Activated T-helper 1 cell treated with anti-CD3 and anti-CD28 coated beads, Interleukin-2, amount 50 U/mL, for 16 hours (primary cell): ENCODE measurements around the gene RPL31.
"Not testable (repeated sequence)": the region's sequence is repeated elsewhere in the genome, so short reads cannot be mapped to it uniquely, and the experiment has no call there.

Experiments used
- DNase-seq, 2 donors: peaks; one replicate each; pipeline ENCODE4 v3.0.0-alpha.2; 2020; ENCODE audit warnings: low read depth in 1 of 2, low spot score in 1 of 2

Gene RPL31

DNA sequence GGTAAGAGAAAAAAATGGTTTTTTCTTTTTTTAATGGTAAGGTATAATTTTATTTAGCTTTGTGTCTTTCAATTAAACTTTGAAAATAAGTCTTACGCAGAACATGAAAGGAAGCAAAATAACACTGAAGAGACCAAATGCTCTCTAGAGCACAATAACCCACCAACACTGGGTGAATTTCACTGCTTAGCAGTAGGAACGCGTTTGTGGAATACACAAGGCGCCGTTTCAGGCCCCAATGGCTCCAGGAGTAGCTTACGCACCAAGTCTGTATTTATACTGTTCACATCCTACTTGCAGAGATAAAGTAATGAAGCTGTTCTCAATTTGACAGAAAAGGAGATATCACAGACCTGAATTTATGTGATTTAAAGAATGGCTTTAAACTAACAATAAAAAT lies 23.5 kb downstream of the RPL31 start:
- no peak for DNase-seq

GRCh38 chr2:101026253-101026701 lies 24.2 kb downstream of the RPL31 start:
- no peak for DNase-seq

DNA sequence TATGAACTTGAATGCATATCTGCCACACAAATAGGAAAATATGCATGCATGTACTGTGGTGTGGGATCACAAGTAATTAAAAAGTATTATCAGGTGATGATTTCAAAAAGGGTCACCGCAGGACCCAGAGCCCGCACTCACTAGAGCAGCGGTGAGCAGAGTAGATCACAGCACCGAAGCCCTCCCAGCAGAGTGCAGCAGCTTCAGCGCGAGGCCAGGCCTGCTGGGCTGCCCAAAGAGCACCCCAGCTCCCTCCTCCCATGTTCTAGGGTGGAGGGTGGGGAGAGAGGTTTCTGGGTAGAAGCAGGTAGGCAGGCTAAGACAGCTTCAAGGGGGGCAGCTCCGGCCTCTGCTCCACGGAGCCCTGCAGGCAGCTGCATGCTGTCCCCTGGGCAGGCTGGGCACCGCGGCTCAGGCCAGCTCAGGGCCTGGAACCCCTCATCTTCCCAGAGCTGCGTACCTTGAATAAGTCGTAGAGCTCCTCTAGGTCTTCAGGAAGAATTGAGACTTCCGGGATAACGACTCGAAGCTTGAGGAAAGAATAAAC lies 24.9 kb downstream of the RPL31 start:
- no peak for DNase-seq

- no peak for DNase-seq
These were observed 25.8 kb downstream of the RPL31 start for GRCh38 chr2:101027852-101028251.

DNA sequence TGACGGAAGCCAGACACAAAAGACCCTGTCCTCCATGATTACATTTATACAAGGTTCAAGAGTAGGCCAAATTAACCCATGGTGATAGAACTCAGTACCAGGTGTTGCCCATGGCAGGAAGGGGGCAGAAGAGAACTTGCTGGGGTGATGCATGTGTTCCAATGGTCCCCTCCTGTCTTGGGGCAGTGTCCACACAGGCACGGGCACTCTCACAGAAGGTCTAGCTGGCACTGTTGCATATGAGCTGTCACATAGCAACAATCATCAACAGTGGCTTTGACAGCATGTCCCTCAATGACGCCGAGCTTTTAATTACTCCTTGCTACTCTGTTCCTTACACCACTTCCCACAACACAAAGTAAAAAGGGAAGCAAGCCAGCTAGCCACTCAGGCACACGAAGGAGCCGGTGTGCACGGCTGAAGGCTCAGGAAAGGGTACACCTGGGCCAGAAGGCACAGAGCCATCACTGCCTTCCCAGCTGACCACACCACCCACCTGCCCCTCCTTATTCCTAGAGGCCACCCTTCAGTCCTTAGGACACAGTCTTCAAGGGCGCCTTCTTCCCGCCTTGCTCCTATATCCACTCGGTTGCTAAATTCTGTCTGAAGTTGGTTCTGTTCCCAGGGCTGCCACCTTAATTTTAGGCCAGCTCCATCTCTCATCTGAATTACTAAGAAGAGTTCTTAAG lies 28.9 kb downstream of the RPL31 start:
- DNase-seq = no peak

DNA sequence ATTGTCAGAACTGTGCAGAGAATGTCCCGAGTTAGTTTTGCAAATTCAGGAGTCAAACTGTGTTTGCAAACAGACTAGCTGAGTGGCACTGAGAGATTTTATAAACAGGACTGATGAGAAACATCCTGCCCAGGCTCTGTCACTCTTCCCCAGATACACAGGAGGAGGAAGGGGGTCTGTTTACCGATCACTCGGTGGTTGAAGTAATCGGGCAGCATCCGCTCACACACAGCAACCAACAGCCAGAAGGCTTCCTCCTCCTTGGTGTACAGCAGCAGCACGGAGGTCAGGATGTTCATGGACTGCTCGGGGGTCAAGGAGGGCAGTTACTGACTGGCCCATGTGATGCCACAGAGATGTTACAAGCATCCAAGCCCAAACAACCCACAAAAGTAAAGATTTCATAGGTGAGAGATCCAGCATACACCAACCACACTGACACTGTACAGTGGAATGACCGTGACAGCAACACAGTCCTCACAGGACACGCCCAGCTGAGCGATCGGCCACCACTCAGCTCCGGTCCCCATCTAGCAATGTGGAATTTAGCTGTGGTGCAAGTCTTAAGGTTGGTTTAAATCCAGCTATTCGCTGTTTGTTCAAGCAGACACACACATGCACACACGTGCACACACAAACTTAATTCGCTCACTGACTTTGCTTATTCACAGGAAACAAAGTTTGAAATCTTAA lies 30.1 kb downstream of the RPL31 start:
- DNase-seq = no peak

DNA sequence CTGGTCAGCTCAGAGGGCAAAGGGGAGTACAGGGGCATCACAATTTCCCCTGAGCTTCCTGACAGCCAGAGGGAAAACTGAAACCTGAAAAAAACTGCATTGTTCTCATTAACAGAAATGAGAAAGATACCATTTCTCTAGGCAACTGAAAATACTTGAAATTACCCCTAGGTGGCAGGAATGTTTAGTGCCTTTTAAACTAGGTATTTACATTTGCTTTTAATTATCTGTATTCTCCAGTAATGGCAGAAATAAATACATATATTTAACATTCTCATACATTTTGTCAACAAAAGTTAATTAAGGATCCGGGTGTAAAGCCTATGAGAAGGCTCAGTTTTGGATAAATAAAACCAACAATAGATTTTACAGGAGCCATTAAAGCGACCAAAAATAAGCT lies 34.5 kb downstream of the RPL31 start:
- DNase-seq = no peak

GRCh38 chr2:101037161-101037755 lies 35.2 kb downstream of the RPL31 start:
- DNase-seq = no peak

GRCh38 chr2:101038455-101039255 lies 36.6 kb downstream of the RPL31 start:
- DNase-seq = no peak

- no peak for DNase-seq
These were observed 38.0 kb downstream of the RPL31 start for GRCh38 chr2:101040072-101040471.

DNA sequence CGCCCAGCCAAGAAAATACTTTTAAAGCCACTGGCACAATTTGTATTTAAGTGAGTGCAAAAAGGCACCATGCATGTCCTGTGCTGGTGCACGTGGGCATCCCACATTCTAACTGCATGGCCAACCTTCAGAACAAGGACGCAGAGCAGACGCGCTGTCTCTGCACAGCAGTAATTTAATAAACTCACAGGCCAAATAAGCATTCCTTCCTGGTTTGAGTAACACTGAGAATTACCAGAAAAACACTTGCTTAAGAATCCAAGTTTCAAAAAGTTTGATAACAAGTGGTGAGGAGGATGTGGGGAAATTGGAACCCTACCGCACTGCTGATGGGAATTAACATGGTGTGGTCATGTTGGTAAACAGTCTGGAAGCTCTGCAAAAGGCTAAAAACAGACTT lies 38.7 kb downstream of the RPL31 start:
- DNase-seq = no peak

- no peak for DNase-seq
These were observed 39.3 kb downstream of the RPL31 start for GRCh38 chr2:101041413-101041812.

GRCh38 chr2:101045330-101045729 lies 43.2 kb downstream of the RPL31 start:
- no peak for DNase-seq

DNA sequence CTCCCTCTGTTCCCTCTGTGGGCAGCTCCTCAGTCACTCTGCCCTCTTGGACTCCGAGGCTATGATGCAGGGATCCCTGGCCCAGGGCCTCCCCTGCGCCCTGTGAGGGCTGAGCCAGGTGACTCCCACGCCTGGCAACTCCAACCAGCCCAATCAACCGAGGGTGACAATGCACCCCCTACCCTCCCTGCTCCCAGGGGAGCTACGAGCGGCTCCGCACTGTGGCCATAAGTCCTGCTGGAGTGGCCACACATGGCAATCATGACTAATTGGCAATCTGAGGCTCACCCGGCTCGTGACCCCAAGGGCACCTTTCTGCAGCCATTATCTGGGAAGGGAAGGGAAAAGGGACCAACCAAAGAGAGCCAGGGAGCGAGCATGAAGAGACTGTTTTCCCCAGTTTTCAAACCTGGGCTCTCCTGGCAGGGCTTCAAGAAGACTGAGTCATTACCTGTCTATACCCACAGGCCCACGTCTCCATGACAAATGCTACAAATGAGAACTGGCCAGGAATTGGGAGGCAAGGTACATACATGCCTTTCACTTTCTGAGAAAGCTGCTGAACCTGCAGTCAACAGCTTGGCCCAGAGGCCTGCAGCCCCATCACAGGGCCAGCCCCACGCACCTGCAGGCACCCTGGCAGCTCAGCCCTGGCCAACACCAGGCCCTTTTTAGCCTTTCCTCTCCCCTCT lies 45.1 kb downstream of the RPL31 start:
- no peak for DNase-seq

- no peak for DNase-seq
These were observed 45.7 kb downstream of the RPL31 start for GRCh38 chr2:101047774-101048173.

DNA sequence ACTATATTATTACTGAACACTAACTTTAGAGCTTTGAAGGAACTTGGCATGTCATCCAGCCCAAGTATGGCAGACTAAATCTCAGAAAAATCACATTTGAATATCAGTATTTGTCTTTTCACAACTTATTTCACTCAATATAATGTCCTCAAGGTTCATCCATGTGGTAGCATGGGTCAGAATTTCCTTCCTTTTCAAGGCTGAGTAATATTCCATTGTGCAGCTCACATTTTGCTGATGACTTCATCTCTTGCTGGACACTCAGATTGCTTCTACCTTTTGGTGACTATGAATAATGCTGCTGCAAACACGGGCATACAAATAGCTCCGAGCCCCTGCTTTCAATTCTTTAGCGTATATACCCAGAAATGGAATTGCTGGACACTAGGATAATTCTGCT lies 46.7 kb downstream of the RPL31 start:
- DNase-seq = no peak

- not testable (repeated sequence) for DNase-seq
These were observed 48.8 kb downstream of the RPL31 start for GRCh38 chr2:101050886-101051285.

DNA sequence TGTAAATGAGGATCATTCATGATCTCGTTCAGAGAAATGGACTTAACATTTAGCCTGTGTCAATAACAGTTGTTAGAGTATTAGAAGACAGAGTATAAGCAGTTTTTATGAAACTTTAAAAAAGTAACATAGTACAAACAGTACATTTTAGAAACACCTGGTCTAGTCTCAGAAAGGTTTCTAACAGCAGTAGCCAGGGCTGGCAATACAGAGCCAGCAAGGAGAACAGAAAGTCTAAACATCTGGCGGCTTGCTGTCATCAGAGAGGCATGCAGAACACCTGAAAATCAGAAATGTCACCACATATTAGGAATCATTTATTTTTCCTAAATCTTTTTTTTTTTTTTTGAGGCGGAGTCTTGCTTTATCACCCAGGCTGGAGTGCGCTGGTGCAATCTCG lies 50.1 kb downstream of the RPL31 start:
- DNase-seq = no peak

DNA sequence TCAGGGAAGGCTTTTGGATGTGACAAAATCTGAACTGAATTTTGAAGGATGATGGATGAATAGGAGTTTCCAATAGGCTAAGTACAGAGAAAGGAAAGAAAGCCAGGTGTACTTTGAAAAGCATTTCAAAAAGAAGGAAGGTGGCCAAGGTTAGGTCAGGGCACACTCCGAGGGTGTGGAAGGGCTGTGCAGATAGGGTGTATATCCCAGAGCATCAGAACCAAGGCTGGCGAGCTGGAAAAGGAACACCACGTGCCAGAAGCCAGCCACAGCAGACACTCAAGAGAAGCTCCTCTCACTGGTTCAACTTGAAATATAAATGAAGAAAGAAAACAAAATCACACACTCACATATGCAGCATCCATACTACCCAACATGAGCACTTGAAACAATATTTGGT lies 51.0 kb downstream of the RPL31 start:
- DNase-seq = no peak
